Islet of Langerhans (tissue), 1 donor: Measurements from ENCODE around the gene FAM114A1.

Experiments
- FAIRE-seq: peaks from one replicate; lab custom pipeline; 2011; peaks lifted over from hg19 to GRCh38; lab: Jason Lieb, UNC

FAM114A1 gene

GRCh38 chr4:38867478-38868058 is at the start of gene FAM114A1:
Gene FAM114A1, plus strand, starts transcription at chr4:38867806. Its CDS starts 10,273 bp downstream, at chr4:38878079.
- no peak for FAIRE-seq

- no peak for FAIRE-seq
Observed at GRCh38 chr4:38818441-38818976, 49.1 kb upstream of the FAM114A1 start.

- FAIRE-seq, result no peak
Observed at GRCh38 chr4:38819569-38819968, 48.0 kb upstream of the FAM114A1 start.

GRCh38 chr4:38820329-38821061 is 47.1 kb upstream of the FAM114A1 start:
- FAIRE-seq, result no peak

- FAIRE-seq, result no peak
Observed at GRCh38 chr4:38821739-38822138, 45.9 kb upstream of the FAM114A1 start.

- FAIRE-seq, result no peak
Observed at GRCh38 chr4:38822748-38823303, 44.8 kb upstream of the FAM114A1 start.

GRCh38 chr4:38823766-38824165 is 43.8 kb upstream of the FAM114A1 start:
- FAIRE-seq, result no peak

- no peak for FAIRE-seq
Observed at GRCh38 chr4:38829237-38829636, 38.4 kb upstream of the FAM114A1 start.

- FAIRE-seq, result no peak
Observed at GRCh38 chr4:38831653-38832052, 36.0 kb upstream of the FAM114A1 start.

GRCh38 chr4:38832206-38832605 is 35.4 kb upstream of the FAM114A1 start:
- FAIRE-seq, result no peak

- FAIRE-seq, result no peak
Observed at GRCh38 chr4:38832624-38833528, 34.7 kb upstream of the FAM114A1 start.

- FAIRE-seq, result no peak
Observed at GRCh38 chr4:38834570-38834969, 33.0 kb upstream of the FAM114A1 start.

GRCh38 chr4:38837334-38837733 is 30.3 kb upstream of the FAM114A1 start:
- no peak for FAIRE-seq

- FAIRE-seq, result no peak
Observed at GRCh38 chr4:38837849-38838248, 29.8 kb upstream of the FAM114A1 start.

- FAIRE-seq, result no peak
Observed at GRCh38 chr4:38842994-38843393, 24.6 kb upstream of the FAM114A1 start.

GRCh38 chr4:38846015-38846414 is 21.6 kb upstream of the FAM114A1 start:
- no peak for FAIRE-seq

GRCh38 chr4:38855466-38855865 is 12.1 kb upstream of the FAM114A1 start:
- peak; percentile 33 for FAIRE-seq

- FAIRE-seq, result no peak
Observed at GRCh38 chr4:38856046-38856445, 11.6 kb upstream of the FAM114A1 start.

- peak; percentile 96 for FAIRE-seq
Observed at GRCh38 chr4:38856524-38857337, 10.9 kb upstream of the FAM114A1 start, which contains the start of gene TLR6. Gene TLR6, minus strand, starts transcription at chr4:38856817. Its CDS starts 27,344 bp downstream, at chr4:38829473.

GRCh38 chr4:38857354-38858096 is 10.1 kb upstream of the FAM114A1 start:
- peak; percentile 80 for FAIRE-seq

GRCh38 chr4:38858097-38858420 is 9.5 kb upstream of the FAM114A1 start:
- no peak for FAIRE-seq
